ENCODE data around the gene MAD1L1.
"Not testable (repeated sequence)": the region's sequence is repeated elsewhere in the genome, so short reads cannot be mapped to it uniquely, and the experiment has no call there.

The MAD1L1 gene

GRCh38 chr7:2036201-2036600 is 196.5 kb downstream of the MAD1L1 start:
- H4K91ac ChIP-seq (ENCODE audit: low read length); H2AFZ ChIP-seq (ENCODE audit: low read depth, low read length); H3K27me3 ChIP-seq (ENCODE audit: control insufficient read depth in 1 of 2, insufficient read depth in 1 of 2, low read length in 2 of 2); H2AK5ac ChIP-seq (ENCODE audit: low read length, severe bottlenecking); H3K14ac ChIP-seq (ENCODE audit: low read length in 2 of 2); H3K4ac ChIP-seq (ENCODE audit: low read depth in 1 of 2, low read length in 2 of 2); H4K8ac ChIP-seq (ENCODE audit: low read length); H3K4me1 ChIP-seq (ENCODE audit: control insufficient read depth, insufficient read depth, low read depth, low read length); H2BK12ac ChIP-seq (ENCODE audit: low read length in 2 of 2); H3K4me2 ChIP-seq (ENCODE audit: low read length, poor library complexity, severe bottlenecking); H2BK15ac ChIP-seq (ENCODE audit: low read depth, poor library complexity, severe bottlenecking); H3K18ac ChIP-seq (ENCODE audit: low read depth in 1 of 2, low read length in 2 of 2); H3K9me3 ChIP-seq (ENCODE audit: control insufficient read depth, low read length); H3K27ac ChIP-seq (ENCODE audit: low read length, poor library complexity, severe bottlenecking); H2BK120ac ChIP-seq (ENCODE audit: low read depth, low read length); DNase-seq; H2BK5ac ChIP-seq (ENCODE audit: low read depth, low read length, poor library complexity, severe bottlenecking); H3K36me3 ChIP-seq (ENCODE audit: control insufficient read depth in 1 of 2, insufficient read depth in 2 of 2, low read depth in 1 of 2, low read length in 2 of 2); H3K23ac ChIP-seq (ENCODE audit: low read length in 2 of 2); H3K9ac ChIP-seq (ENCODE audit: low read length); H3K4me3 ChIP-seq (ENCODE audit: insufficient read depth in 1 of 2, low read depth in 1 of 2, low read length in 2 of 2): not testable (repeated sequence)
- WGBS, result 97% methylated on average over 12 of the region's 16 CpGs
- peaks cover 13% of the 10 kb centered on the region for H3K79me1 ChIP-seq (replicated peaks; ENCODE audit: low read length, poor library complexity, severe bottlenecking)

GRCh38 chr7:2034291-2035201 is 198.2 kb downstream of the MAD1L1 start:
- Histone ChIP-seq H2AK5ac (ENCODE audit: low read length, severe bottlenecking) (no peak overlapping the region), H2BK120ac (ENCODE audit: low read depth, low read length) (no peak overlapping the region), H3K9me3 (ENCODE audit: control insufficient read depth, low read length) (peaks cover 4% of the 10 kb centered on the region), H2BK15ac (ENCODE audit: low read depth, poor library complexity, severe bottlenecking) (no peak overlapping the region), H2BK5ac (ENCODE audit: low read depth, low read length, poor library complexity, severe bottlenecking) (no peak overlapping the region), H4K91ac (ENCODE audit: low read length) (no peak overlapping the region), H3K4me1 (ENCODE audit: control insufficient read depth, insufficient read depth, low read depth, low read length) (peaks cover 8% of the 10 kb centered on the region), H2AFZ (ENCODE audit: low read depth, low read length) (no peak overlapping the region), H3K4me2 (ENCODE audit: low read length, poor library complexity, severe bottlenecking) (no peak overlapping the region), H3K4ac (ENCODE audit: low read depth in 1 of 2, low read length in 2 of 2) (no peak overlapping the region), H3K23ac (ENCODE audit: low read length in 2 of 2) (no peak overlapping the region), H3K9ac (ENCODE audit: low read length) (no peak overlapping the region), H3K79me1 (replicated peaks; ENCODE audit: low read length, poor library complexity, severe bottlenecking) (peaks cover 24% of the 10 kb centered on the region), H3K27me3 (ENCODE audit: control insufficient read depth in 1 of 2, insufficient read depth in 1 of 2, low read length in 2 of 2) (no peaks in the 10 kb centered on the region), H2BK12ac (ENCODE audit: low read length in 2 of 2) (no peak overlapping the region), H3K18ac (ENCODE audit: low read depth in 1 of 2, low read length in 2 of 2) (no peak overlapping the region), H3K14ac (ENCODE audit: low read length in 2 of 2) (no peak overlapping the region), H3K36me3 (ENCODE audit: control insufficient read depth in 1 of 2, insufficient read depth in 2 of 2, low read depth in 1 of 2, low read length in 2 of 2) (peaks cover 0 to 7% of the 10 kb centered on the region in 2 experiments), H3K4me3 (ENCODE audit: insufficient read depth in 1 of 2, low read depth in 1 of 2, low read length in 2 of 2) (no peak overlapping the region), H3K27ac (ENCODE audit: low read length, poor library complexity, severe bottlenecking) (no peak overlapping the region), H4K8ac (ENCODE audit: low read length) (no peak overlapping the region)
- 97% methylated on average over 20 of the region's 20 CpGs for WGBS
- no peak for DNase-seq

GRCh38 chr7:2033586-2034135 is 199.1 kb downstream of the MAD1L1 start:
- no peak overlapping the region for H2AFZ ChIP-seq (ENCODE audit: low read depth, low read length)
- H2BK15ac ChIP-seq (ENCODE audit: low read depth, poor library complexity, severe bottlenecking), result no peak overlapping the region
- H3K9me3 ChIP-seq (ENCODE audit: control insufficient read depth, low read length), result peaks cover 12% of the 10 kb centered on the region
- DNase-seq, result no peak
- H3K18ac ChIP-seq (ENCODE audit: low read depth in 1 of 2, low read length in 2 of 2), result no peak overlapping the region
- H4K8ac ChIP-seq (ENCODE audit: low read length), result no peak overlapping the region
- H2AK5ac ChIP-seq (ENCODE audit: low read length, severe bottlenecking), result no peak overlapping the region
- H3K4me3 ChIP-seq (ENCODE audit: insufficient read depth in 1 of 2, low read depth in 1 of 2, low read length in 2 of 2), result no peak overlapping the region
- no peak overlapping the region for H3K4me2 ChIP-seq (ENCODE audit: low read length, poor library complexity, severe bottlenecking)
- no peak overlapping the region for H2BK12ac ChIP-seq (ENCODE audit: low read length in 2 of 2)
- H3K27ac ChIP-seq (ENCODE audit: low read length, poor library complexity, severe bottlenecking), result no peak overlapping the region
- H2BK120ac ChIP-seq (ENCODE audit: low read depth, low read length), result no peak overlapping the region
- no peak overlapping the region for H4K91ac ChIP-seq (ENCODE audit: low read length)
- H3K27me3 ChIP-seq (ENCODE audit: control insufficient read depth in 1 of 2, insufficient read depth in 1 of 2, low read length in 2 of 2), result no peaks in the 10 kb centered on the region
- no peak overlapping the region for H3K14ac ChIP-seq (ENCODE audit: low read length in 2 of 2)
- peaks cover 29% of the 10 kb centered on the region for H3K79me1 ChIP-seq (replicated peaks; ENCODE audit: low read length, poor library complexity, severe bottlenecking)
- H3K9ac ChIP-seq (ENCODE audit: low read length), result no peak overlapping the region
- H3K4me1 ChIP-seq (ENCODE audit: control insufficient read depth, insufficient read depth, low read depth, low read length), result peaks cover 8% of the 10 kb centered on the region
- H3K4ac ChIP-seq (ENCODE audit: low read depth in 1 of 2, low read length in 2 of 2), result no peak overlapping the region
- no peak overlapping the region for H2BK5ac ChIP-seq (ENCODE audit: low read depth, low read length, poor library complexity, severe bottlenecking)
- H3K23ac ChIP-seq (ENCODE audit: low read length in 2 of 2), result no peak overlapping the region
- peaks cover under 1 to 7% of the 10 kb centered on the region in 2 experiments for H3K36me3 ChIP-seq (ENCODE audit: control insufficient read depth in 1 of 2, insufficient read depth in 2 of 2, low read depth in 1 of 2, low read length in 2 of 2)
- 98% methylated on average over 11 of the region's 13 CpGs for WGBS

- no peak overlapping the region for H3K18ac ChIP-seq (ENCODE audit: low read depth in 1 of 2, low read length in 2 of 2)
- no peak overlapping the region for H3K4me2 ChIP-seq (ENCODE audit: low read length, poor library complexity, severe bottlenecking)
- no peak overlapping the region for H4K8ac ChIP-seq (ENCODE audit: low read length)
- no peak overlapping the region for H3K4me3 ChIP-seq (ENCODE audit: insufficient read depth in 1 of 2, low read depth in 1 of 2, low read length in 2 of 2)
- peaks cover 8% of the 10 kb centered on the region for H3K4me1 ChIP-seq (ENCODE audit: control insufficient read depth, insufficient read depth, low read depth, low read length)
- H3K14ac ChIP-seq (ENCODE audit: low read length in 2 of 2), result no peak overlapping the region
- no peak overlapping the region for H4K91ac ChIP-seq (ENCODE audit: low read length)
- H2BK5ac ChIP-seq (ENCODE audit: low read depth, low read length, poor library complexity, severe bottlenecking), result no peak overlapping the region
- no peak overlapping the region for H3K4ac ChIP-seq (ENCODE audit: low read depth in 1 of 2, low read length in 2 of 2)
- H3K9ac ChIP-seq (ENCODE audit: low read length), result no peak overlapping the region
- H3K27me3 ChIP-seq (ENCODE audit: control insufficient read depth in 1 of 2, insufficient read depth in 1 of 2, low read length in 2 of 2), result no peaks in the 10 kb centered on the region
- H2BK120ac ChIP-seq (ENCODE audit: low read depth, low read length), result no peak overlapping the region
- no peak overlapping the region for H3K23ac ChIP-seq (ENCODE audit: low read length in 2 of 2)
- no peak overlapping the region for H2BK12ac ChIP-seq (ENCODE audit: low read length in 2 of 2)
- WGBS, result 92% methylated on average over 19 of the region's 19 CpGs
- H3K79me1 ChIP-seq (replicated peaks; ENCODE audit: low read length, poor library complexity, severe bottlenecking), result peaks cover 32% of the 10 kb centered on the region
- peaks cover 17% of the 10 kb centered on the region for H3K9me3 ChIP-seq (ENCODE audit: control insufficient read depth, low read length)
- no peak overlapping the region for H3K27ac ChIP-seq (ENCODE audit: low read length, poor library complexity, severe bottlenecking)
- DNase-seq, result no peak
- H3K36me3 ChIP-seq (ENCODE audit: control insufficient read depth in 1 of 2, insufficient read depth in 2 of 2, low read depth in 1 of 2, low read length in 2 of 2), result peaks cover 4 to 7% of the 10 kb centered on the region in 2 experiments
- H2AFZ ChIP-seq (ENCODE audit: low read depth, low read length), result no peak overlapping the region
- no peak overlapping the region for H2BK15ac ChIP-seq (ENCODE audit: low read depth, poor library complexity, severe bottlenecking)
- no peak overlapping the region for H2AK5ac ChIP-seq (ENCODE audit: low read length, severe bottlenecking)
Observed at GRCh38 chr7:2032876-2033407, 199.8 kb downstream of the MAD1L1 start.

Measured in mesenchymal stem cell (in vitro differentiated cells and primary cell).